ENCODE measurements around the gene C14orf132.

GRCh38 chr14:96085369-96085768 lies 46.2 kb downstream of the C14orf132 start:
- TF ChIP-seq CTCF (IDR thresholded peaks at IDR 0.05) (no peak), EP300 (IDR thresholded peaks at IDR 0.05) (no peak), POLR2AphosphoS5 (IDR thresholded peaks at IDR 0.05) (no peak)
